BLaER1 (cell line): ENCODE measurements around the gene C1QTNF1.

Experiments
- H3K27ac ChIP-seq: shearing (Covaris generic); formaldehyde crosslinking; 2 replicates; pipeline ENCODE4 v1.8.1; 2022
- H3K27me3 ChIP-seq: shearing (Covaris generic); formaldehyde crosslinking; 2 replicates; pipeline ENCODE4 v1.8.1; 2022
- H3K36me3 ChIP-seq: shearing (Covaris generic); formaldehyde crosslinking; 2 replicates; pipeline ENCODE4 v1.8.1; 2022
- H3K4me1 ChIP-seq: shearing (Covaris generic); formaldehyde crosslinking; 2 replicates; pipeline ENCODE4 v1.8.1; 2022
- H3K4me2 ChIP-seq: shearing (Covaris generic); formaldehyde crosslinking; 2 replicates; pipeline ENCODE4 v1.8.1; 2022
- H3K4me3 ChIP-seq: shearing (Covaris generic); formaldehyde crosslinking; 2 replicates; pipeline ENCODE4 v1.8.1; 2022
- H3K9ac ChIP-seq: shearing (Covaris generic); formaldehyde crosslinking; 2 replicates; pipeline ENCODE4 v1.8.1; 2022
- H3K9me3 ChIP-seq: shearing (Covaris generic); formaldehyde crosslinking; 2 replicates; pipeline ENCODE4 v1.8.1; 2022
- H4K20me1 ChIP-seq: shearing (Covaris generic); formaldehyde crosslinking; 2 replicates; pipeline ENCODE4 v1.8.1; 2022
- Cebpa-rat ChIP-seq: shearing (Covaris generic); IDR thresholded peaks from 2 replicates; pipeline ENCODE4 v1.8.1; 2022

Gene C1QTNF1

DNA sequence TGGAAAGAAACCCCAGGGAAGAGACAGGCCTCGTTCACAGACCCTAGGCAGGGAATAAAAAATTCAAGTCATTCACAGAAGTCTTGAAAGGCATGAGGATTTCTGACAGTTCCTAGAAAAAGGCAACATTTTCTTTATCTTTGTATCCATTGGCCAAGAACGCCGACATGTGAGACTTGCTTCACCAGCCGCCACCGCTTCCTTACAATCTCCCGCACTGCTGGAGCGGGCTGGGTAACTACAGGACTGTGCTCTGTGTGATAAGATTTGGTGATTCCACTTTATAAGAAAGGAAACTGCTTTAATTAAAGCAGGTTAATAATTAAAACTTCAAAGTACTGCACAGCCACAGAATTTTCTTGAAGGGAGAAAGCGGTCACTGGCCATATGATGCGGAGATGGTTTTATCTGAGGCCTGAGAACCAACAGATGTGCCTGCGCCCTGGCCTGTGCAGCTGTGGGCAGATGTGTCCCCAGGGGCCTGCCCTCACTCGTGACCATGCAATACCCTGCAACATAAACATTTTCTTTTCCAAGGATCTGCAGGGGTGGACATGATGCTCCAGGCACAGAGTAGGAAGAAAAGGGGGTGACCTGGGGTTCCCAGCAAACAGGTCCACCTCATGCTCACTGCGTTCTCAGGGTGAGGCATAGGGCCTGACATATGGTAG is 31.3 kb upstream of the C1QTNF1 start:
- H3K36me3 ChIP-seq, result peaks cover 86% of the 10 kb centered on the region
- no peaks in the 10 kb centered on the region for H3K9me3 ChIP-seq
- H3K4me3 ChIP-seq, result no peak overlapping the region
- H3K4me2 ChIP-seq, result no peak overlapping the region
- peaks cover 66% of the 10 kb centered on the region for H4K20me1 ChIP-seq
- 0 out of 2 replicates have a peak overlapping the region, but pooled peaks have one; percentile 12 for H3K9ac ChIP-seq
- no peaks in the 10 kb centered on the region for H3K27me3 ChIP-seq
- no peak overlapping the region for H3K27ac ChIP-seq
- TF ChIP-seq Cebpa-rat, result no peak
- peaks cover 14% of the 10 kb centered on the region for H3K4me1 ChIP-seq

DNA sequence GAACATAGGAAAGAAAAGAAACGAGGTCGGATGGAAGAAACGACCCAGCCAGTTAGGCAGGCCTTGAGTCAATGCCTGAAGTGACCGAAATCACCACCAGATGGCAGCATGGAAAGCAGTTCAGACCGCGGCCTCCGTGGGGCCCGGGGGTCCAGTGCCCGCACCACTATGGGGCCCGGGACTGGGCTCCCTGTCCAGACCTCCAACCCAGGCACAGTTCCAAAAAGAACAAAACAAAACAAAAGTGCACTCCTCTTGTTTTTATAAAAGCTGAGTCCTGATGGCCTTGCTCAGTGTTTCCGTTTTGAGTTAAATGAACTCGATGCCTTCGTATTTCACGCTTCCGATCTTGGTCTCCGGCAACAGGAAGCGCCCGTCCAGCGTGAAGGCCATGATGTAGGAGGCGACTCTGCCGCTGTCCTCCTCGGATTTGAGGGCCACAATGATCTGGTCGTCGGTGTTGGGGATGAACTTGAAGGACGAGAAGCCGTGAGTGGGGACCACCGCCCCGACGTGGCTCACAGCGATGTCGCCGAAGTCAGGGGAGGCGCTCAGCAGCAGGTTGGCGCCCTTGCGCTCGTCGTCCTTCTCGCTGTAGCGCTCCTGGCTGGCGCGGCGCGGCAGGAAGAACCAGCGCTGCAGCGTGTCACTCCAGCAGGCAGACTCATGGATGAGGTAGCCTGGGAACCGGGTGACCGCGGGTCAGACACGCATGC is 30.6 kb upstream of the C1QTNF1 start:
- no peak for TF ChIP-seq Cebpa-rat
- H4K20me1 ChIP-seq, result peaks cover 73% of the 10 kb centered on the region
- H3K27me3 ChIP-seq, result no peaks in the 10 kb centered on the region
- H3K4me2 ChIP-seq, result no peak overlapping the region
- no peaks in the 10 kb centered on the region for H3K9me3 ChIP-seq
- H3K4me1 ChIP-seq, result peaks cover 7% of the 10 kb centered on the region
- H3K9ac ChIP-seq, result no peak overlapping the region
- no peak overlapping the region for H3K27ac ChIP-seq
- peaks cover 93% of the 10 kb centered on the region for H3K36me3 ChIP-seq
- no peak overlapping the region for H3K4me3 ChIP-seq

DNA sequence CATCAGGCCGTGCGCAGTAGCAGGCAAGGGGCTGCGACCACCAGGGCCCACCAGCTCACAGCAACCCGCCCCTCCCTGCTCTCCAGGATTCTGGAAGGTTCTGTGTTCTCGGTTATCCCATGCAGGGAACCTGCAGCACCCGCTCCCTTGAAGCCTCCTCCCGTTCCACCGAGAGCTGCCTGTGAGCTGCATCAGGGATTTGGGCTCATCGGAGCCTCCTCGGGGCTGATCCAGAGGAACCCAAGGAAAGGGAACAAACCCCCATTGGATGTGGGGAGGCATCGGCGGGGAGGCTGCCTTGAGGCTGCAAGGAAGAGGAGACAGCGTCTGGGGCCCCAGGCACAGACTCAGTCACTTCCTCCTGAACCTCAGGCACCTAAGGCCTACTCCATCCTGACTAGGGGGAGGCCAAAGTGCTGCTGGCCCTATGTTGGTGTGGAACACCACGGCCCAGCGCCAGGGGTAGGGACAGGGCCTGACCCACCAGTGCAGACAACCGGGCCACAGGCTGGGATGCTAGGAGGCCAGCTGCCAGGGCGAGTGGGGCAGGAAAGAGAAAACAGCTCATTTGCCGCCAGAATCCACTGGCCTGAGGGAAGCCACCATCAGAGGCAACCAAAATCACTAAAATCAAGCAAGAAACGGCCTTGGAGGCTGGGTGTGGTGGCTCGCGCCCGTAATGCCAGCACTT is 29.8 kb upstream of the C1QTNF1 start:
- no peak for TF ChIP-seq Cebpa-rat
- Histone ChIP-seq H3K27me3 (no peaks in the 10 kb centered on the region), H3K4me2 (no peak overlapping the region), H4K20me1 (peaks cover 80% of the 10 kb centered on the region), H3K4me3 (no peak overlapping the region), H3K36me3 (peaks cover 98% of the 10 kb centered on the region), H3K4me1 (no peaks in the 10 kb centered on the region; the same call in 1 of the 2 replicates), H3K9me3 (no peaks in the 10 kb centered on the region), H3K27ac (no peak overlapping the region), H3K9ac (no peak overlapping the region)

DNA sequence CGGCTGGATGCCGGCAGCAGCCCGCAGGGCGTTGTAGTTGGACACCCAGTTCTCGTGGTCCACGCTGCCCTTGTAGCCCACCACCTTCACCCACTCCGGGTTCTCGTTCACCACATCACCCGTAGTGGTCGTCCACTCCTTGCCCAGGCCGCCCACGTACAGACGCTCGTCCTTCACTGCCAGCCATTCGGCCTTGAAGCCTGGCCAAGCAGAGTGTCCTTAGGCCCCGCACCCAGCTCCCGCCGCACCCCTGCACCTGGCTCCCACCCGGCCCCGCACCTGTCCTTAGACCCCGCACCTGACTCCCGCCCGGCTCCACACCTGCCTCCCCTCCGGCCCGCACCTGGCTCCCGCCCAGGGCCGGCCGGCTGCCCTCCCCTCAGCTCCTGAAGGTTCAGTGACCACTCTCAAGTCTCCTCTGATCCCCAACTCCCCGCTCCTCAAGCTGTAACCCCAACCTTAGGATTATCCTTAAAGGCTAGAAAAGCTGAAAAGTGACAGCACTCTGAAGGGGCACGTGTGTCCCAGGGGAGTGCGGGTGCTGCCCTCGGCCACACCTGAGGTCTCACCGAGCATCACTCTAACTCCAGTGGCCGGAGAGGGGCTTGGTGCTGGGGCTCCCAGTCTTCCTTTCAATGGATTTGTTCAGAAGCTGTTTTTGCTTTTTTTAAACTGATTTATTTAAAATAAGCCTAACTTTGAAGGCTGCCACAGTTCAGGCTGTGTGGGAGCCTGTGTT is 28.8 kb upstream of the C1QTNF1 start:
- peaks cover 100% of the 10 kb centered on the region for H3K36me3 ChIP-seq
- peaks cover 91% of the 10 kb centered on the region for H4K20me1 ChIP-seq
- H3K4me1 ChIP-seq, result no peaks in the 10 kb centered on the region; the same call in 1 of the 2 replicates
- no peak for TF ChIP-seq Cebpa-rat
- no peak overlapping the region for H3K4me2 ChIP-seq
- no peak overlapping the region for H3K9ac ChIP-seq
- no peak overlapping the region for H3K4me3 ChIP-seq
- no peaks in the 10 kb centered on the region for H3K27me3 ChIP-seq
- H3K27ac ChIP-seq, result no peak overlapping the region
- no peaks in the 10 kb centered on the region for H3K9me3 ChIP-seq

DNA sequence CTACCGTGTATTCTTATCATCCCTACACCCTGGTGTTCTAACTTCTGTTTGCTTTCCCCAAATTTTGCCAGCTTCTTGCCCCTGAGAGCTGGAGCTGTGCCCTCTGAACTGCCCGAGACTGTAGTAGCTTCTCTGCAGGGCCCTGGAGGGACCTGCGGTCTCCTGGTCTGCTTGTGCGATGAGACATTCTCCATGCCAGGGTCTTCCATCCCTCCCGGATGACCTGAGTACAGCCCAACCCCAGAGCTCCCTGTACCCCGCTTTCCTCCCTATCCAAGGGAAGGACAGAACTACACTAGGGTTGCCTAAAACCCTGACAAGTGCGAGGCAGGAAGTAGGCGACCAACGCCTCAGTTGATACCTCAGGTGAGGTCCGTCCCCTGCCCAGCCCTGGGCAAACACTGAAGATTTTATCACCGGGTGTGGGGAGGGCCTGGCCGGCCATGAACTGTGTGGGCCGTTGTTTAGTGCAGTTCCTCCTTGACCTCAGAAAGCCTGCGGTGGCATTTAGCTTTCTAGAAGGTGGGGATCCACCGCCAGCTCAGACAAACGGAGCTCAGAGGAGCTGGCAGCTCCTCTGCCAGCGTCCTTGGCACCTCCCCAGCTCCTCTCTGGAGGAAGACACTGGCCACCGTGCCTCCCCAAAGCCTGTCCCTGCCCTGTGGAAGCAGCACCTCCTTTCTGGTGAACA is 28.1 kb upstream of the C1QTNF1 start:
- Histone ChIP-seq H4K20me1 (peaks cover 98% of the 10 kb centered on the region), H3K4me2 (no peak overlapping the region), H3K27ac (no peak overlapping the region), H3K4me3 (no peak overlapping the region), H3K9me3 (no peaks in the 10 kb centered on the region), H3K27me3 (no peaks in the 10 kb centered on the region), H3K36me3 (peaks cover 100% of the 10 kb centered on the region), H3K9ac (no peak overlapping the region), H3K4me1 (no peaks in the 10 kb centered on the region; the same call in 1 of the 2 replicates)
- no peak for TF ChIP-seq Cebpa-rat

DNA sequence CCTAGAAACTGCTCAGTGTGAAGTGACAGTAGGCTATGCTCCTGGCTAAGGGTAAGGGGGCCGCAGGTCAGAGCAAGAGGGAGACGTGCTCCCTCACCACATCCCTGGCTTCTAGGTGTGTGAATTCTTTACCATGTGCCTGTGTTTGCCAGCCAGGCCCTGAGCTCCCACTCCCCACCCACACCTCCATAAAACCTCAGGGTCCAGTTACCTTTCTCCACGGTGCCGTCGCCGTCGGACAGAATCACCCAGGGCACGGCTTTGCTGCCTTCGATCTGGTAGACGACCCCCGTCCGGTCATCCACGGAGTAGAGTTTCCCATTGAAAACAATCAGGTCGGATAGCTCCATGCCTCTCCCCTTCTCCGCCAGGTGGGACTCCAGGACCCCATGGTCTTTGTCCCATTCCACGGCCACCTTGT is 27.2 kb upstream of the C1QTNF1 start:
- Histone ChIP-seq H3K27ac (no peak overlapping the region), H3K4me2 (no peak overlapping the region), H3K4me3 (no peak overlapping the region), H3K36me3 (peaks cover 95% of the 10 kb centered on the region), H3K9ac (no peak overlapping the region), H3K4me1 (no peaks in the 10 kb centered on the region; the same call in 1 of the 2 replicates), H3K9me3 (no peaks in the 10 kb centered on the region), H4K20me1 (peaks cover 99% of the 10 kb centered on the region), H3K27me3 (no peaks in the 10 kb centered on the region)
- TF ChIP-seq Cebpa-rat, result no peak

DNA sequence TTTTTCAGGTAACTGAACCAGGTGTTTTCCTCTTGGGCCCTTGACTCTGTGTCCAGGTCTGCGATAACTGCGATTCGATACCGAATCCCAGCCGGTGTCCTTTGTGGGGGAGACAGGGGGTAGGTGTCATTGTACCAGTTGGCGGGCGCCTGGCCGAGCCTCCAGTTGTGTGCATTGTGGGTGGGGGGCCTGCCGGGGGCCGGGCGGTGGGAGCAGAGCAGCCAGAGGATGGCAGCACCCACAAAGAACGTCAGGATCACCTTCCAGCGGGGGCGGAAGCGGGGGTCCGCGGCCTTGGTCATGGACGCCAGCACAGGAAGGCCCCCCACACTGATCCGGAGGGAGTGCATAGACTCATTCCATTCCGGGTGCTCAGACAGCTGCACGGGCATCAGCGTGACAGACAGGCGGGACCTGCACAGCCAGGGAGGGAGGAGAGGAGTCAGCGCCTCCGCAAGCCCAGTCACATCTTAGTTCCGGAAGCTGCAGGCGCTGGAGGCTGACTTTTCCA is 26.7 kb upstream of the C1QTNF1 start:
- Histone ChIP-seq H3K27me3 (no peaks in the 10 kb centered on the region), H3K4me2 (no peak overlapping the region), H3K4me1 (no peaks in the 10 kb centered on the region; the same call in 1 of the 2 replicates), H3K4me3 (no peak overlapping the region), H3K9ac (no peak overlapping the region), H3K9me3 (no peaks in the 10 kb centered on the region), H3K36me3 (peaks cover 94% of the 10 kb centered on the region), H4K20me1 (peaks cover 99% of the 10 kb centered on the region), H3K27ac (no peak overlapping the region)
- no peak for TF ChIP-seq Cebpa-rat

DNA sequence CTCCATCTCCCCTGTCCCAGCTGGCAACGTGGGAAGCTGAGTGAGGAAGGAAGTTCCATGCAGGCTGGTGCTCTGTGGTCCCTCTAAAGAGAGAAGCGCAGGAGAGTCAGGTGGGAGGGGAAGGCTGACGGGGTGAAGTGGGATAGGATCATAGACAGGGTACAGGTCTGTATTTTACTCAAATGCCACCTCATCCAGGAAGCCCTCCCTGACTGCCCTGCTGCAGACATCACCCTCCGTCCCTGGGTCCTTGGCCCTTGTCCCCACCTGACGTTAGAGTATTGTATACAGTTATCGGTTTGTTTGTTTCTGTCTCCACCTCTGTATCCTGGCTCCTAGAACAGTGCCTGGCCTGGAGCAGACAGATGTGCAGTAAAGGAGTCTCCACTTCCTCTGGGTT is 26.1 kb upstream of the C1QTNF1 start:
- no peak overlapping the region for H3K4me3 ChIP-seq
- no peak overlapping the region for H3K4me2 ChIP-seq
- TF ChIP-seq Cebpa-rat, result no peak
- H3K4me1 ChIP-seq, result no peaks in the 10 kb centered on the region; the same call in 1 of the 2 replicates
- no peaks in the 10 kb centered on the region for H3K27me3 ChIP-seq
- no peak overlapping the region for H3K27ac ChIP-seq
- no peak overlapping the region for H3K9ac ChIP-seq
- peaks cover 94% of the 10 kb centered on the region for H3K36me3 ChIP-seq
- no peaks in the 10 kb centered on the region for H3K9me3 ChIP-seq
- H4K20me1 ChIP-seq, result peaks cover 99% of the 10 kb centered on the region
